Measurements from ENCODE around the gene VSTM4.
A peak's percentile ranks its signal among the peaks of the same experiment; 100 is the strongest.

The VSTM4 gene

GRCh38 chr10:49091450-49092210 is 23.7 kb downstream of the VSTM4 start:
- no peak for DNase-seq (ENCODE audit: low read depth in 2 of 2)

- DNase-seq (ENCODE audit: low read depth in 2 of 2), result no peak
Measured at GRCh38 chr10:49090696-49091380, 24.5 kb downstream of the VSTM4 start.

- DNase-seq (ENCODE audit: low read depth in 2 of 2), result no peak
Measured at GRCh38 chr10:49090189-49090575, 25.1 kb downstream of the VSTM4 start.

GRCh38 chr10:49089557-49090188 is 25.6 kb downstream of the VSTM4 start:
- peak in 1 of 2 experiments; percentile 25 for DNase-seq (ENCODE audit: low read depth in 2 of 2)

GRCh38 chr10:49089152-49089551 is 26.2 kb downstream of the VSTM4 start:
- DNase-seq (ENCODE audit: low read depth in 2 of 2), result no peak

- DNase-seq (ENCODE audit: low read depth in 2 of 2), result no peak
Measured at GRCh38 chr10:49086889-49087288, 28.4 kb downstream of the VSTM4 start.

GRCh38 chr10:49083261-49083660 is 32.1 kb downstream of the VSTM4 start:
- DNase-seq (ENCODE audit: low read depth in 2 of 2), result no peak

GRCh38 chr10:49082766-49083165 is 32.6 kb downstream of the VSTM4 start:
- DNase-seq (ENCODE audit: low read depth in 2 of 2), result no peak

GRCh38 chr10:49081547-49082275 is 33.6 kb downstream of the VSTM4 start:
- no peak for DNase-seq (ENCODE audit: low read depth in 2 of 2)

- no peak for DNase-seq (ENCODE audit: low read depth in 2 of 2)
Measured at GRCh38 chr10:49080965-49081364, 34.4 kb downstream of the VSTM4 start.

GRCh38 chr10:49080071-49080470 is 35.3 kb downstream of the VSTM4 start:
- no peak for DNase-seq (ENCODE audit: low read depth in 2 of 2)

GRCh38 chr10:49079499-49079898 is 35.8 kb downstream of the VSTM4 start:
- DNase-seq (ENCODE audit: low read depth in 2 of 2), result no peak

GRCh38 chr10:49079072-49079471 is 36.2 kb downstream of the VSTM4 start:
- no peak for DNase-seq (ENCODE audit: low read depth in 2 of 2)

- DNase-seq (ENCODE audit: low read depth in 2 of 2), result no peak
Measured at GRCh38 chr10:49078433-49078832, 36.9 kb downstream of the VSTM4 start.

- no peak for DNase-seq (ENCODE audit: low read depth in 2 of 2)
Measured at GRCh38 chr10:49076741-49077521, 38.4 kb downstream of the VSTM4 start.

- DNase-seq (ENCODE audit: low read depth in 2 of 2), result no peak
Measured at GRCh38 chr10:49076319-49076718, 39.0 kb downstream of the VSTM4 start.

- DNase-seq (ENCODE audit: low read depth in 2 of 2), result no peak
Measured at GRCh38 chr10:49075743-49076142, 39.6 kb downstream of the VSTM4 start.

- no peak for DNase-seq (ENCODE audit: low read depth in 2 of 2)
Measured at GRCh38 chr10:49074836-49075682, 40.3 kb downstream of the VSTM4 start.

- no peak for DNase-seq (ENCODE audit: low read depth in 2 of 2)
Measured at GRCh38 chr10:49072166-49072885, 43.0 kb downstream of the VSTM4 start.

All from fibroblast of skin of left biceps (primary cell).